SK-N-SH (cell line): ENCODE results near the gene SNTG2.

ENCODE experiments used
- CHD2 ChIP-seq: fragments of 150-350 bp; IDR thresholded peaks from 2 replicates; pipeline ENCODE4 v1.6.1; 2018; ENCODE audit warnings: low read length; ENCODE audit not compliant: partially characterized antibody
- CTCF ChIP-seq: fragments of 200-600 bp; sonication (generic); IDR thresholded peaks from 2 replicates; pipeline ENCODE4 v1.6.1; 2017; ENCODE audit warnings: antibody characterized with exemption, mild to moderate bottlenecking, moderate library complexity
- FOSL2 ChIP-seq: IDR thresholded peaks from 2 replicates; pipeline ENCODE4 v1.4.0; 2012; ENCODE audit warnings: low read depth, mild to moderate bottlenecking, moderate library complexity, borderline replicate concordance
- FOXM1 ChIP-seq: IDR thresholded peaks from 2 replicates; pipeline ENCODE4 v1.4.0; 2012; ENCODE audit warnings: low read depth, mild to moderate bottlenecking
- MAX ChIP-seq: IDR thresholded peaks from 2 replicates; pipeline ENCODE4 v1.4.0; 2012; ENCODE audit warnings: low read depth
- MXI1 ChIP-seq: IDR thresholded peaks from 2 replicates; pipeline ENCODE4 v1.6.1; 2012; ENCODE audit warnings: mild to moderate bottlenecking, low read depth, low read length, improper control_type of control experiment
- POLR2AphosphoS5 ChIP-seq: IDR thresholded peaks from 2 replicates; pipeline ENCODE4 v1.6.1; 2012; ENCODE audit warnings: low read depth, low read length
- REST ChIP-seq: IDR thresholded peaks from 2 replicates; pipeline ENCODE4 v1.6.1; 2012; ENCODE audit warnings: mild to moderate bottlenecking, low read depth, low read length, moderate library complexity
- TCF12 ChIP-seq: IDR thresholded peaks from 2 replicates; pipeline ENCODE4 v1.4.0; 2012

GRCh38 chr2:1297372-1298159, 346.9 kb downstream of the SNTG2 start:
- TF ChIP-seq CTCF (no peak), FOSL2 (no peak), FOXM1 (no peak), TCF12 (no peak), POLR2AphosphoS5 (no peak), MAX (no peak), REST (no peak), CHD2 (no peak), MXI1 (no peak)
